HG03571 (cell line): Measurements from ENCODE around the gene NUTM2F.
"Not testable (repeated sequence)": the region's sequence is repeated elsewhere in the genome, so short reads cannot be mapped to it uniquely, and the experiment has no call there.

ENCODE experiments used
- ATAC-seq: cut with Tn5 transposase; IDR thresholded peaks from one replicate; pipeline ENCODE4 v1.9.1; 2021; ENCODE audit not compliant: unreplicated experiment

The NUTM2F gene, protein sequence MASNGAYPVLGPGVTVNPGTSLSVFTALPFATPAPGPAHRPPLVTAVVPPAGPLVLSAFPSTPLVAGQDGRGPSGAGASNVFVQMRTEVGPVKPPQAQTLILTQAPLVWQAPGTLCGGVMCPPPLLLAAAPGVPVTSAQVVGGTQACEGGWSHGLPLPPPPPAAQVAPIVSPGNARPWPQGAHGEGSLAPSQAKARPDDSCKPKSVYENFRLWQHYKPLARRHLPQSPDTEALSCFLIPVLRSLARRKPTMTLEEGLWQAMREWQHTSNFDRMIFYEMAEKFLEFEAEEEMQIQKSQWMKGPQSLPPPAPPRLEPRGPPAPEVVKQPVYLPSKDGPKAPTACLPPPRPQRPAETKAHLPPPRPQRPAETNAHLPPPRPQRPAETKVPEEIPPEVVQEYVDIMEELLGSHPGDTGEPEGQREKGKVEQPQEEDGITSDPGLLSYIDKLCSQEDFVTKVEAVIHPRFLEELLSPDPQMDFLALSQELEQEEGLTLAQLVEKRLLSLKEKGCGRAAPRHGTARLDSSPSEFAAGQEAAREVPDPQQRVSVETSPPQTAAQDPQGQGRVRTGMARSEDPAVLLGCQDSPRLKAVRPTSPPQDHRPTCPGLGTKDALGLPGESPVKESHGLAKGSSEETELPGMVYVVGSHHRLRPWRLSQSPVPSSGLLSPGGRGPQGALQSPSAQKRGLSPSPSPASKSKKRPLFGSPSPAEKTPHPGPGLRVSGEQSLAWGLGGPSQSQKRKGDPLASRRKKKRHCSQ

GRCh38 chr9:94328544-94328943 lies at the start of gene NUTM2F:
Gene NUTM2F (minus strand): TSS chr9:94328644. CDS start chr9:94328623, 21 bp downstream.
- not testable (repeated sequence) for ATAC-seq

DNA sequence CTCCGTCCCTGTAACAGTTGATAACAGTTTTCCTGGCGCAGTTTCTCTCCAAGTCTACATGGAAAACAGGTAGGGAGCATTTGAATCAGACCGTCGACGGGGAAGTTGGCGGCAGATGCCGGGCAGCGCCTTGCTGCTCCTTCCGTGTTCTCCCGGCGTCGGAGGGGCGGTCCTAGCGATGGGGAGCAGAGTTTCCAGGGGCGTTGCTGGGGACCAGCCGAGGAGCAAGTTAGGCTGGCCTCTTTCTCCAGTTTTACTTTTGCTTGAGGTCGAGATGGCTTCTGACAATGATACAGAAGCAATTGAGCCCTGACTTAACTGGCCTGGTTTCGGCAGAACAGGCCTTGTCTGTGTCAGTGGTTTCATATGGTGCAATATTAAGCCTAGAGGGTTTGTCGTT lies 46.8 kb upstream of the NUTM2F start:
- peak; percentile 49 for ATAC-seq

DNA sequence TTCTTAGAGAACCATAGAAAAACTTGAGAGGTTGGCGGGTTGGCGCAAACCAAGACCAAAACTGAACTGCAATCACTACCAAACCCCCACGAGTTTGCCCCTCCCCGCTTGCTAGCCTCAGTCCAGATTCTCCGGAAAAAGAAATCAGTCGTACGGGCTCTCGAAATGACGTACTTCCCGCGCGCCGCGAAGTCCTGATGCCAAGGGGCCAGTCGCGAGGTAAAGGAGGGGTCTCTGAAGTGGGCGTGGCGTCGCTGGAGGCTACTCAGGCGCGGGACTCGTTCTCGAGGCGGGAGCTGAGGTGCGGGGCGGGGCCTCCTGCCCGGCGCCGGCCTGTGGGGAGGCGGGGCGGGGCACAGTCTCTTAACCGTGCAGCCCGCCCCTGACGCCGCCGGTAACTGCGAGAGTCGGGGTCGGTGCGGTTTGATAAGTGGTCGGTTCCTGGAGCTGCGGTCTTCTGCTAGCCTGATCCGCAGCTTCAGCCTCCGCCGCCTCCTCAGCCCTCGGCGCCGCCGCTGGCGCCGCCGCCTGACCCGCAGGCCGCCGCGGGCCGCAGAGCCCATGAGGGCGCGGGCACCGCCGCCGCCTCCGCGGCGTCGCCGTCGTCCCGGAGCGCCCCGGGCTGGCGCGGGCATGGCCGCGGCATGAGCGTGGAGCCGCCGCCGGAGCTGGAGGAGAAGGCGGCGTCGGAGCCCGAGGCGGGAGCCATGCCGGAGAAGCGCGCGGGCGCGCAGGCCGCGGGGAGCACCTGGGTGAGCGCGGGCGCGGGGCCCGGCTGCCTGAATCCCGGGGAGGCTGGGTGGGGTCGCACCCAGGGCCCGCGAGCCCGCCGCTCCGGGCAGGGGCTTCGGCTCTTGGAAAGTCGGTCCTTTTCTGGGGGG lies 46.0 kb upstream of the NUTM2F start:
- ATAC-seq = peak; percentile 90

GRCh38 chr9:94373779-94374175 lies 45.3 kb upstream of the NUTM2F start:
- not testable (repeated sequence) for ATAC-seq

DNA sequence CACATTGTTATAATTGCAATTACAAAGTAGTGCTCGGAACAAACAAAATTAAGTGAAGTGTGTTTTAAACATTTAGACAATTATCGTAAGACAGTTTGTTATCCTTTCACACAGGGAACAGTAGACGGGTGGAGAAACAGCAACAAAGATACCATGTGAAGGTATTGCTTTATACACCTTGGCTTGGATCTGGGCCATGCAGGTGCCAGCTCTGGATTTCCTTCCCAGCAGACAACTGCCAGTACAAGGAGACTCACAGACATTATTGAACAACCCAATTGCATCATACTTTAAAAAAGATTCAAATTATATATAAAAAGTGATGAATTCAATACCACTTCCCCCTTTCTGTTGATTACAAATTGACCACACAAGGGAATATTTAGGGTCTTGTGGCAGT lies 41.8 kb upstream of the NUTM2F start:
- ATAC-seq = not testable (repeated sequence)

DNA sequence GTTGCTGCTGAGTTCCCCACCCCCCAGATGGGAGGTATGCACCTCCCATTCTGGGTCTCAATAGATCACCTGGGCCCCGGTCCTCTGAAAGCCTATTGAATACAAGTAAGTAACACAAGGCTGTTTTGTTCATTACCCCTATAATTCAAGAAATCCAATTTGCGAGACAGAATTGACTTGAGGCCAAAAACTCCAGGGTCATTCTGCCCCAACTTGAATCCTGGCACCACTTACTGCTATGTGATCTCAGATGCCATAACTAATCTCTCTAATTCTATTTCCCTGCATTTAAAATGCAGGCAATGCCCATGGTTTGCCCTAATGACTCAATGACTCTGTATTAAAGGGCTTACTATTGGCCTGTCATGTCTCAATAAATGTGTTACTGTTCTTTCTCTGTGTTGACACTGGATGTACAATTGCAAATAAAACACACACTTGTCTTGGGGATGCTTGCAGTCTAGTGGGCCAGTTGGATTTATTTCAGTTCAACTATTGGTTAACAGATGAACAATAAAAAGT lies 35.7 kb upstream of the NUTM2F start:
- not testable (repeated sequence) for ATAC-seq

DNA sequence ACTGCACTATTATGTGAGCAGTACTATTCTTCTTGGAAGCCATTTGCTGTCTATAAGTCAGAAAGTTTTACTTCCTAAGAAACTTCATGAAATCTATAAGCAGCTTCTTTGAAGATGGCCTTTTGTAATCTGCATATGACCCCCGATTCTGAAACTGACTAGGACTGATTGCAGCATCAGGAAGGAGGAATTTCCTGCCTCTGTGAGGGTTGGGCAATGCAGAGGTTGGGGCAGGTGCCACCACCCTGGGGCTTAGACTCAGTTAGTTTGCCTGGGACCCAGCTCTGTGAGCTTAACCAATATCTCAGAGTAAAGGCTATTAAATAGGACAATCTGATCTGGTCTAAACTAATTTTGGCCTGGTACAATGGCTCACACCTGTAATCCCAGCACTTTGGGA lies 28.7 kb upstream of the NUTM2F start:
- ATAC-seq = not testable (repeated sequence)

- not testable (repeated sequence) for ATAC-seq
These were observed 23.7 kb upstream of the NUTM2F start for GRCh38 chr9:94351901-94352723.

- ATAC-seq = not testable (repeated sequence)
These were observed 20.3 kb upstream of the NUTM2F start for GRCh38 chr9:94348754-94349153.

GRCh38 chr9:94347451-94347850 lies 19.0 kb upstream of the NUTM2F start:
- ATAC-seq = not testable (repeated sequence)

GRCh38 chr9:94341703-94342102 lies 13.3 kb upstream of the NUTM2F start:
- ATAC-seq = not testable (repeated sequence)

GRCh38 chr9:94340750-94341149 lies 12.3 kb upstream of the NUTM2F start:
- not testable (repeated sequence) for ATAC-seq

DNA sequence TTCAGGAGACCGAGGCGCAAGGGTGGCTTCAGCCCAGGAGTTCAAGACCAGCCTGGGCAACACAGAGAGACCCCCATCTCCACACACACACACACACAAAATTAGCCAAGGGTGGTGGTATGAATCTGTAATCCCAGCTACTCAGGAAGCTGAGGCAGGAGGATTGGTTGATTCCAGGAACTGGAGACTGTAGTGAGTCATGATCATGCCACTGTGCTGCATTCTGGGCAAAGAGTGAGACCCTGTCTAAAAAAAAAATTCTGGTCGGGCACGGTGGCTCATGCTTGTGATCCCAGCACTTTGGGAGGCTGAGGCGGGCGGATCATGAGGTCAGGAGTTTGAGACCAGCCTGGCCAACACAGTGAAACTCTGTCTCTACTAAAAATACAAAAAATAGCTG lies 11.2 kb upstream of the NUTM2F start:
- ATAC-seq = not testable (repeated sequence)

- ATAC-seq = not testable (repeated sequence)
These were observed 10.3 kb upstream of the NUTM2F start for GRCh38 chr9:94338723-94339122.

- ATAC-seq = not testable (repeated sequence)
These were observed 8.0 kb upstream of the NUTM2F start for GRCh38 chr9:94336445-94336844.

- ATAC-seq = not testable (repeated sequence)
These were observed 2.9 kb downstream of the NUTM2F start for GRCh38 chr9:94325583-94325982.

- ATAC-seq = not testable (repeated sequence)
These were observed 5.2 kb downstream of the NUTM2F start for GRCh38 chr9:94323153-94323798.

DNA sequence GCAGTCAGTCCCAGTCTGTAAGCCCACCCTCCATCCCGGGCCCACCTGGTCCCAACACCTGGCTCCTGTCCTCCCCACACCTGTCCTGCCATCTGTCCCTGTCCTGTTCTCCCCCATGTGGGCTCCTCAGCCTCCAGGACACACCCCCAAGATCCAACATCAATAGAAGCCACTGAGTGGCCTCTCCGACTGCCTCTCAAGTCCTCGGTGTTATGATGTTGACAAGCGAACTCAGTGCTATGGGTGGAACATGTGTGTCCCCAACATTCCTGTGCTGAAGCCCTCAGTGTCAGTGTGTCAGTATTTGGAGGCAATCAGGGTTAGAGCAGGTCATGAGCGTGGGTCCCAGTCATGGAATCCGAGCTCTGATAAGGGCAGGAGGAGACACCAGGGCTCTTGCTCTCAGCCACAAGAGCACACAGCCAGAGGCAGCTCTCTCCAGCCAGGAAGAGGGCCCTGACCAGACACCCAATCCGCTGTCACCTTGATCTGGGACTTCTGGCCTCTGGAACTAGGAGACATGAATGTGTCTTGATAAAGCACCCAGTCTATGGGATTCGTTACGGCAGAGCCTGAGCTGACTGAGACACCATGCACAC lies 6.0 kb downstream of the NUTM2F start:
- not testable (repeated sequence) for ATAC-seq
